Retinal pigment epithelial cell (primary cell): ENCODE results near the gene KRTAP27-1.

ENCODE experiments used
- DNase-seq: peaks from one replicate; pipeline ENCODE4 v3.0.0-alpha.2; 2010; ENCODE audit warnings: low read depth
- H3K4me3 ChIP-seq: 2 replicates; pipeline ENCODE4 v1.5.1; 2011; ENCODE audit warnings: mild to moderate bottlenecking, low read length, control low read depth, moderate library complexity
- TF ChIP-seq, protein P1 (sequence below): conservative IDR thresholded peaks from 2 replicates; pipeline ENCODE4 v1.5.1; 2011; ENCODE audit warnings: low read depth, low read length, control low read depth, inconsistent platforms

KRTAP27-1 gene

GRCh38 chr21:30305136-30305535 lies 32.4 kb downstream of the KRTAP27-1 start:
- H3K4me3 ChIP-seq, result no peak overlapping the region
- no peak for DNase-seq
- TF ChIP-seq, protein P1, sequence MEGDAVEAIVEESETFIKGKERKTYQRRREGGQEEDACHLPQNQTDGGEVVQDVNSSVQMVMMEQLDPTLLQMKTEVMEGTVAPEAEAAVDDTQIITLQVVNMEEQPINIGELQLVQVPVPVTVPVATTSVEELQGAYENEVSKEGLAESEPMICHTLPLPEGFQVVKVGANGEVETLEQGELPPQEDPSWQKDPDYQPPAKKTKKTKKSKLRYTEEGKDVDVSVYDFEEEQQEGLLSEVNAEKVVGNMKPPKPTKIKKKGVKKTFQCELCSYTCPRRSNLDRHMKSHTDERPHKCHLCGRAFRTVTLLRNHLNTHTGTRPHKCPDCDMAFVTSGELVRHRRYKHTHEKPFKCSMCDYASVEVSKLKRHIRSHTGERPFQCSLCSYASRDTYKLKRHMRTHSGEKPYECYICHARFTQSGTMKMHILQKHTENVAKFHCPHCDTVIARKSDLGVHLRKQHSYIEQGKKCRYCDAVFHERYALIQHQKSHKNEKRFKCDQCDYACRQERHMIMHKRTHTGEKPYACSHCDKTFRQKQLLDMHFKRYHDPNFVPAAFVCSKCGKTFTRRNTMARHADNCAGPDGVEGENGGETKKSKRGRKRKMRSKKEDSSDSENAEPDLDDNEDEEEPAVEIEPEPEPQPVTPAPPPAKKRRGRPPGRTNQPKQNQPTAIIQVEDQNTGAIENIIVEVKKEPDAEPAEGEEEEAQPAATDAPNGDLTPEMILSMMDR, result no peak

GRCh38 chr21:30289215-30289614 lies 48.3 kb downstream of the KRTAP27-1 start, which contains the start of gene KRTAP25-1:
Gene KRTAP25-1, minus strand, starts transcription at chr21:30289514. Its CDS starts 24 bp downstream, at chr21:30289490.
- H3K4me3 ChIP-seq, result no peak within 1 kb of the TSS
- no peak for DNase-seq
- TF ChIP-seq, protein P1, result no peak
